Cardiac fibroblast (primary cell): ENCODE data around the gene NKD2.

Experiments used
- DNase-seq, 2 donors: peaks; one replicate each; pipeline versions ENCODE4 v3.0.0 to v3.0.0-alpha.2; 2010; ENCODE audit warnings: low read depth in 2 of 2
- H3K4me3 ChIP-seq, 2 donors: replicated peaks in 1 of 2; 1 replicate in 1 of 2; 2 replicates in 1 of 2; pipeline ENCODE4 v1.5.1; 2011; ENCODE audit warnings: low read depth in 2 of 2, low read length in 2 of 2, mild to moderate bottlenecking in 2 of 2, moderate library complexity in 1 of 2
- CTCF ChIP-seq: IDR thresholded peaks from one replicate; pipeline ENCODE4 v1.5.1; 2011; ENCODE audit warnings: low read depth, mild to moderate bottlenecking, low read length, inconsistent platforms

NKD2 gene

GRCh38 chr5:1016036-1016435, 7.4 kb downstream of the NKD2 start:
- H3K4me3 ChIP-seq = no peak overlapping the region
- DNase-seq = no peak
- no peak for TF ChIP-seq CTCF

GRCh38 chr5:1016476-1016875, 7.9 kb downstream of the NKD2 start:
- DNase-seq = no peak
- H3K4me3 ChIP-seq = no peak overlapping the region
- no peak for TF ChIP-seq CTCF

- no peak for DNase-seq
- H3K4me3 ChIP-seq = no peak overlapping the region
- TF ChIP-seq CTCF = no peak
Measured at GRCh38 chr5:1017056-1017455, 8.5 kb downstream of the NKD2 start.

GRCh38 chr5:1017691-1018455, 9.3 kb downstream of the NKD2 start:
- no peak for DNase-seq
- TF ChIP-seq CTCF = no peak
- H3K4me3 ChIP-seq = no peak overlapping the region

- H3K4me3 ChIP-seq = no peak overlapping the region
- DNase-seq = no peak
- TF ChIP-seq CTCF = no peak
Measured at GRCh38 chr5:1018596-1018995, 10.0 kb downstream of the NKD2 start.

GRCh38 chr5:1019001-1019905, 10.7 kb downstream of the NKD2 start:
- no peak overlapping the region for H3K4me3 ChIP-seq
- TF ChIP-seq CTCF = no peak

More at GRCh38 chr5:1019001-1019905, 10.7 kb downstream of the NKD2 start:
- no peak for DNase-seq
